HCT116 (cell line): ENCODE measurements around the gene EIPR1. TPM values are rescaled to one million over a fixed set of nuclear protein-coding genes. Genes with fewer than 3 reads are reported as not detected.

Experiments used
- ATAC-seq: fragments of 200-7000 bp; cut with Tn5 transposase; 2 replicates; pipeline ENCODE4 v1.9.1; 2020; ENCODE audit warnings: mild to moderate bottlenecking, moderate library complexity
- BruUV-seq: library from RNA; stranded (reverse); fragments of 400-500 nt; replicated peaks from 2 replicates; lab custom pipeline; 2021; lab: Mats Ljungman, UMichigan
- CTCF ChIA-PET: fragments of 300-600 bp; sonication (Branson Sonifier 250); formaldehyde crosslinking; loops from one replicate; lab custom pipeline; 2021; ENCODE audit warnings: antibody characterized with exemption; lab: Charles Lee
- POLR2A ChIA-PET: fragments of 300-600, 350-600 bp; sonication (Branson Sonifier 250); formaldehyde crosslinking; loops from one replicate; lab custom pipeline; 2021; ENCODE audit warnings: antibody characterized with exemption; lab: Charles Lee
- RAD21 ChIA-PET, 2 experiments: fragments of 300-600 bp; sonication (Branson Sonifier 250); formaldehyde crosslinking; loops; one replicate each; lab custom pipeline; 2023; ENCODE audit warnings: low total read pairs in 2 of 2; ENCODE audit not compliant: uncharacterized antibody in 2 of 2, unreplicated experiment in 2 of 2, low non-redundant PET in 1 of 2; lab: Charles Lee
- DNase-seq: peaks from one replicate; pipeline ENCODE4 v3.0.0-alpha.2; 2010; ENCODE audit warnings: low read depth, low spot score
- H2AFZ ChIP-seq: fragments of 200-600 bp; shearing (Covaris generic), sonication (generic); 2 replicates; pipeline ENCODE4 v1.6.1; 2017; ENCODE audit warnings: low read depth, mixed run types, mixed read lengths, antibody characterized with exemption, low read length; ENCODE audit not compliant: poor library complexity, severe bottlenecking
- H3K27ac ChIP-seq: 2 replicates; pipeline ENCODE4 v1.5.1; 2012; ENCODE audit warnings: low read depth, low read length
- H3K27me3 ChIP-seq: fragments of 200-600 bp; sonication (generic); 2 replicates; pipeline ENCODE4 v1.6.1; 2016; ENCODE audit warnings: mixed run types, low read length, mixed read lengths; ENCODE audit not compliant: insufficient read depth
- H3K36me3 ChIP-seq, 2 experiments: fragments of 200-500 bp in 1 of 2; fragments of 200-600 bp in 1 of 2; sonication (Bioruptor generic) in 1 of 2; sonication (generic) in 1 of 2; 2 replicates each; pipeline versions ENCODE4 v1.5.1 to v1.6.1; 2014 to 2016; ENCODE audit warnings: low read length in 2 of 2, inconsistent platforms in 1 of 2, mixed read lengths in 1 of 2, mixed run types in 1 of 2; ENCODE audit not compliant: insufficient read depth in 2 of 2, control insufficient read depth in 1 of 2
- H3K4me1 ChIP-seq, 2 experiments: fragments of 200-600 bp in 1 of 2; sonication (generic) in 1 of 2; 2 replicates each; pipeline versions ENCODE4 v1.5.1 to v1.6.1; 2012 to 2017; ENCODE audit warnings: low read length in 2 of 2, inconsistent platforms in 1 of 2, mild to moderate bottlenecking in 1 of 2, mixed read lengths in 1 of 2, mixed run types in 1 of 2, moderate library complexity in 1 of 2; ENCODE audit not compliant: insufficient read depth in 2 of 2, control insufficient read depth in 1 of 2
- H3K4me2 ChIP-seq: fragments of 200-600 bp; sonication (generic); 2 replicates; pipeline ENCODE4 v1.6.1; 2017; ENCODE audit warnings: mixed run types, low read length, mixed read lengths
- H3K4me3 ChIP-seq, 2 experiments: fragments of 200-600 bp in 1 of 2; sonication (generic) in 1 of 2; replicated peaks in 1 of 2; 2 replicates each; pipeline ENCODE4 v1.5.1; 2011 to 2016; ENCODE audit warnings: low read length in 2 of 2, control low read depth in 1 of 2, low read depth in 1 of 2, mild to moderate bottlenecking in 1 of 2, mixed read lengths in 1 of 2, mixed run types in 1 of 2
- H3K79me2 ChIP-seq: fragments of 200-600 bp; sonication (generic); 2 replicates; pipeline ENCODE4 v1.6.1; 2017; ENCODE audit warnings: mild to moderate bottlenecking, mixed run types, low read length, moderate library complexity, mixed read lengths; ENCODE audit not compliant: insufficient read depth
- H3K9ac ChIP-seq: fragments of 200-600 bp; sonication (generic); 2 replicates; pipeline ENCODE4 v1.6.1; 2016; ENCODE audit warnings: low read length, mixed read lengths
- H3K9me2 ChIP-seq: fragments of 200-600 bp; sonication (generic), shearing (Covaris generic); 2 replicates; pipeline ENCODE4 v1.6.1; 2017; ENCODE audit warnings: mixed run types, mild to moderate bottlenecking, moderate library complexity; ENCODE audit not compliant: insufficient read depth
- H3K9me3 ChIP-seq, 2 experiments: fragments of 200-500 bp in 1 of 2; fragments of 200-600 bp in 1 of 2; sonication (Bioruptor generic) in 1 of 2; sonication (generic) in 1 of 2; 2 replicates each; pipeline ENCODE4 v1.6.1; 2014 to 2017; ENCODE audit warnings: low read length in 2 of 2, mixed read lengths in 2 of 2, inconsistent platforms in 1 of 2, low read depth in 1 of 2, mild to moderate bottlenecking in 1 of 2, mixed run types in 1 of 2, moderate library complexity in 1 of 2; ENCODE audit not compliant: control insufficient read depth in 1 of 2, insufficient read depth in 1 of 2
- H4K20me1 ChIP-seq: fragments of 200-600 bp; sonication (generic), shearing (Covaris generic); 2 replicates; pipeline ENCODE4 v1.6.1; 2017; ENCODE audit warnings: mixed run types, mild to moderate bottlenecking, moderate library complexity; ENCODE audit not compliant: insufficient read depth
- CBX3 ChIP-seq: IDR thresholded peaks from 2 replicates; pipeline ENCODE4 v1.6.1; 2012; ENCODE audit warnings: low read depth
- CEBPB ChIP-seq: IDR thresholded peaks from 2 replicates; pipeline ENCODE4 v1.6.1; 2012; ENCODE audit warnings: low read depth
- EGR1 ChIP-seq: IDR thresholded peaks from 2 replicates; pipeline ENCODE4 v1.6.1; 2012; ENCODE audit warnings: low read depth
- ELF1 ChIP-seq: IDR thresholded peaks from 2 replicates; pipeline ENCODE4 v1.6.1; 2012; ENCODE audit warnings: low read depth, borderline replicate concordance
- EZH2 ChIP-seq: fragments of 200-600 bp; sonication (generic); IDR thresholded peaks from 2 replicates; pipeline ENCODE4 v1.6.1; 2017; ENCODE audit warnings: antibody characterized with exemption, mixed run types
- EZH2phosphoT487 ChIP-seq: fragments of 200-600 bp; IDR thresholded peaks from 2 replicates; pipeline ENCODE4 v1.6.1; 2018; ENCODE audit warnings: antibody characterized with exemption, borderline replicate concordance
- FOSL1 ChIP-seq: IDR thresholded peaks from 2 replicates; pipeline ENCODE4 v1.6.1; 2012; ENCODE audit warnings: low read depth
- POLR2A ChIP-seq: IDR thresholded peaks from 2 replicates; pipeline ENCODE4 v1.7.0; 2011; ENCODE audit warnings: borderline replicate concordance; ENCODE audit not compliant: insufficient read depth, insufficient read length; ENCODE audit errors: extremely low read depth
- RAD21 ChIP-seq: IDR thresholded peaks from 2 replicates; pipeline ENCODE4 v1.6.1; 2012; ENCODE audit warnings: low read depth, mild to moderate bottlenecking
- SIN3A ChIP-seq: IDR thresholded peaks from 2 replicates; pipeline ENCODE4 v1.6.1; 2012; ENCODE audit warnings: low read depth
- SP1 ChIP-seq: IDR thresholded peaks from 2 replicates; pipeline ENCODE4 v1.6.1; 2012; ENCODE audit warnings: low read depth
- SRF ChIP-seq: IDR thresholded peaks from 2 replicates; pipeline ENCODE4 v1.6.1; 2012; ENCODE audit warnings: low read depth
- ZFX ChIP-seq: fragments of 450-650 bp; IDR thresholded peaks from 2 replicates; pipeline ENCODE4 v1.6.1; 2017
- ZNF274 ChIP-seq: fragments of 200-500 bp; sonication (Bioruptor generic); IDR thresholded peaks from 2 replicates; pipeline ENCODE4 v1.6.1; 2014; ENCODE audit warnings: mild to moderate bottlenecking, low read depth, low read length, inconsistent platforms
- intact Hi-C: fragments of 100-400 bp; cut with micrococcal nuclease; formaldehyde crosslinking; loops from 2 replicates; pipeline ENCODE4 v1.10.0; 2022
- total RNA-seq: library from RNA; stranded (reverse); gene quantifications from one replicate; pipeline ENCODE4 v1.2.1, GENCODE V29; 2021; ENCODE audit not compliant: unreplicated experiment
- TF ChIP-seq, protein P1 (sequence below): IDR thresholded peaks from 2 replicates; pipeline ENCODE4 v1.6.1; 2012; ENCODE audit warnings: low read depth
- TF ChIP-seq, protein P2 (sequence below): IDR thresholded peaks from 2 replicates; pipeline ENCODE4 v1.6.1; 2012
- TF ChIP-seq, protein P3 (sequence below): IDR thresholded peaks from 2 replicates; pipeline ENCODE4 v1.6.1; 2011; ENCODE audit warnings: mild to moderate bottlenecking, low read length, moderate library complexity; ENCODE audit not compliant: insufficient replicate concordance; ENCODE audit errors: extremely low read depth
- TF ChIP-seq, protein P4 (sequence below): IDR thresholded peaks from 2 replicates; pipeline ENCODE4 v1.6.1; 2012

Gene EIPR1
- total RNA-seq, 1 experiment from 2014 or later, result 36.9 TPM

DNA sequence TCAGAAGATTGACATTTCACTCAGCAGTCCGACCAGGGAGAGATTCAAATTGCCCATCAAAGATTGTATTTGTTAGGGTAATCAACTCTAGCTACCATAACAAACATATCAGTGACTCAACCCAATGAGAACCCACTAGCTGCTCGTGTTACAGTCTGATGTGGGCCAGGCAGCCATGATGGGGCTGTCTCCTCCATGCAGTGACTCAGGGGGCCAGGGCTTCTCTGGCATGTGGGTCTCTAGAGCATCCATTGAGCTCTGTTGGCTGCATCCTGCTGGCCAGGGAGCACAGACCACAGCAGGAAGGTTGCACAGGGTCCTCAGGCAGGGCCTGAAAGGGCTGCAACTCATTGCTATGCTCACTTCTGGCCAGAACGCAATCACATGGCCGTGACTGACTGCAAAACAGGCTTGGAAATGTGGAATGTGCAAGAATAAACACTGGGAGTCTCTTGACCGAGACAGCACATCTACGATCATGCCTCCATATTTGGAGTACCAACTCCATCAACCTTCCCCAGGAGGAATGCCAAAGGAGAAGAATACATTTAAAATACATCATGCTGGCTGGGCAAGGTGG, 216.8 kb downstream of the EIPR1 start (continued):
- TF ChIP-seq, protein P1, sequence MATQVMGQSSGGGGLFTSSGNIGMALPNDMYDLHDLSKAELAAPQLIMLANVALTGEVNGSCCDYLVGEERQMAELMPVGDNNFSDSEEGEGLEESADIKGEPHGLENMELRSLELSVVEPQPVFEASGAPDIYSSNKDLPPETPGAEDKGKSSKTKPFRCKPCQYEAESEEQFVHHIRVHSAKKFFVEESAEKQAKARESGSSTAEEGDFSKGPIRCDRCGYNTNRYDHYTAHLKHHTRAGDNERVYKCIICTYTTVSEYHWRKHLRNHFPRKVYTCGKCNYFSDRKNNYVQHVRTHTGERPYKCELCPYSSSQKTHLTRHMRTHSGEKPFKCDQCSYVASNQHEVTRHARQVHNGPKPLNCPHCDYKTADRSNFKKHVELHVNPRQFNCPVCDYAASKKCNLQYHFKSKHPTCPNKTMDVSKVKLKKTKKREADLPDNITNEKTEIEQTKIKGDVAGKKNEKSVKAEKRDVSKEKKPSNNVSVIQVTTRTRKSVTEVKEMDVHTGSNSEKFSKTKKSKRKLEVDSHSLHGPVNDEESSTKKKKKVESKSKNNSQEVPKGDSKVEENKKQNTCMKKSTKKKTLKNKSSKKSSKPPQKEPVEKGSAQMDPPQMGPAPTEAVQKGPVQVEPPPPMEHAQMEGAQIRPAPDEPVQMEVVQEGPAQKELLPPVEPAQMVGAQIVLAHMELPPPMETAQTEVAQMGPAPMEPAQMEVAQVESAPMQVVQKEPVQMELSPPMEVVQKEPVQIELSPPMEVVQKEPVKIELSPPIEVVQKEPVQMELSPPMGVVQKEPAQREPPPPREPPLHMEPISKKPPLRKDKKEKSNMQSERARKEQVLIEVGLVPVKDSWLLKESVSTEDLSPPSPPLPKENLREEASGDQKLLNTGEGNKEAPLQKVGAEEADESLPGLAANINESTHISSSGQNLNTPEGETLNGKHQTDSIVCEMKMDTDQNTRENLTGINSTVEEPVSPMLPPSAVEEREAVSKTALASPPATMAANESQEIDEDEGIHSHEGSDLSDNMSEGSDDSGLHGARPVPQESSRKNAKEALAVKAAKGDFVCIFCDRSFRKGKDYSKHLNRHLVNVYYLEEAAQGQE, result no peak

DNA sequence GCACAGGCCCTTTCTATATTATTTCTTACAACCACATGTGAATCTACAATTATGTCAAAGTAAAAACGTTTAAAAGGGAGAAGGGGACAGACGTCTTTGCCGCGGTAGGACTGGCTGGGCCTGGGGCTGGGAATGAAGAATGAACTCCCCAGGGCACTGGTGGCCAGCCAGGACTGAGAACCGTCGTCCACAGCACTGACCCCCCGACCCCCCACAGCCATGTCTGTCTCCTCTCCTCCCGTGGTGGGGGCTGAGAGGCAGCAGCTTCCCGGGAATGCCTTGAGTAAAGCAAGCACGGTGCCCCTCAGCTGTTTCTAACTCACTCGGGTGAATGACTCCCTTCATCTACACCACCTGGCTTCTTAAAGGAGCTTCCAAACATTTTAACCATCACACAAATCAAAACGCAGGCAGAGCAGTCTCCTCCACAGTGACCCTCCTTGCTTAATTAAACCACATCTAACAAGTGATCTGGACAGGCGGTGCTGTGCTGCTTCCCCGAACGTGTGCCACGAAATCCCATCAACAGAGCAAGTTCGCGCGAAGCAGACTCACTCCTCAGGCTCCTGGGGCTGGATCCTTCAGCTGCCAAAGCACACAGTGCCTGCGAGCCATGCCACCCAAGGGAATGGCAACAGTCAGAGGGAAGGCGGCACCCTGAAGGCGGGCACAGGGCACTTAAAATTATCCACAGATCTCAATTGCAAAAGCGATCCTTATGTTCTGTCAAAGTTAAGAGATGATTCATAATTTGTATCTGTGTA, 217.7 kb downstream of the EIPR1 start:
- Histone ChIP-seq H4K20me1 (no peaks in the 10 kb centered on the region), H3K4me2 (no peak overlapping the region), H3K27ac (no peak overlapping the region), H3K9ac (no peak overlapping the region), H3K27me3 (no peaks in the 10 kb centered on the region), H3K4me3 (no peak overlapping the region), H3K9me2 (no peaks in the 10 kb centered on the region), H3K79me2 (no peaks in the 10 kb centered on the region), H3K4me1 (no peaks in the 10 kb centered on the region), H2AFZ (no peak overlapping the region), H3K36me3 (no peaks in the 10 kb centered on the region), H3K9me3 (peaks cover 0 to 9% of the 10 kb centered on the region in 2 experiments; a peak in 1 of 4 replicates)
- DNase-seq, result no peak
- ChIA-PET POLR2A (no interaction called here), CTCF (no interaction called here), RAD21 (no interaction called here)
- no TSS peak for BruUV-seq
- no peak for ATAC-seq
- TF ChIP-seq CBX3 (no peak), CEBPB (no peak), ZFX (no peak), SP1 (no peak), SIN3A (no peak), EZH2 (no peak), EGR1 (no peak), FOSL1 (no peak), EZH2phosphoT487 (no peak), RAD21 (no peak), POLR2A (no peak), SRF (no peak), ZNF274 (no peak), ELF1 (no peak)
- TF ChIP-seq, protein P2, sequence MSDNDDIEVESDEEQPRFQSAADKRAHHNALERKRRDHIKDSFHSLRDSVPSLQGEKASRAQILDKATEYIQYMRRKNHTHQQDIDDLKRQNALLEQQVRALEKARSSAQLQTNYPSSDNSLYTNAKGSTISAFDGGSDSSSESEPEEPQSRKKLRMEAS, result no peak
- TF ChIP-seq, protein P3, sequence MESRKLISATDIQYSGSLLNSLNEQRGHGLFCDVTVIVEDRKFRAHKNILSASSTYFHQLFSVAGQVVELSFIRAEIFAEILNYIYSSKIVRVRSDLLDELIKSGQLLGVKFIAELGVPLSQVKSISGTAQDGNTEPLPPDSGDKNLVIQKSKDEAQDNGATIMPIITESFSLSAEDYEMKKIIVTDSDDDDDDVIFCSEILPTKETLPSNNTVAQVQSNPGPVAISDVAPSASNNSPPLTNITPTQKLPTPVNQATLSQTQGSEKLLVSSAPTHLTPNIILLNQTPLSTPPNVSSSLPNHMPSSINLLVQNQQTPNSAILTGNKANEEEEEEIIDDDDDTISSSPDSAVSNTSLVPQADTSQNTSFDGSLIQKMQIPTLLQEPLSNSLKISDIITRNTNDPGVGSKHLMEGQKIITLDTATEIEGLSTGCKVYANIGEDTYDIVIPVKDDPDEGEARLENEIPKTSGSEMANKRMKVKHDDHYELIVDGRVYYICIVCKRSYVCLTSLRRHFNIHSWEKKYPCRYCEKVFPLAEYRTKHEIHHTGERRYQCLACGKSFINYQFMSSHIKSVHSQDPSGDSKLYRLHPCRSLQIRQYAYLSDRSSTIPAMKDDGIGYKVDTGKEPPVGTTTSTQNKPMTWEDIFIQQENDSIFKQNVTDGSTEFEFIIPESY, result no peak
- TF ChIP-seq, protein P4, sequence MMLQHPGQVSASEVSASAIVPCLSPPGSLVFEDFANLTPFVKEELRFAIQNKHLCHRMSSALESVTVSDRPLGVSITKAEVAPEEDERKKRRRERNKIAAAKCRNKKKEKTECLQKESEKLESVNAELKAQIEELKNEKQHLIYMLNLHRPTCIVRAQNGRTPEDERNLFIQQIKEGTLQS, result no peak
- intact Hi-C loops, result no loop called here
